NCI-H1436 (cell line): ENCODE results near the gene HPDL.

ENCODE experiments used
- DNase-seq: peaks from one replicate; lab custom pipeline; 2025; lab: John Stamatoyannopoulos, UW

HPDL gene

DNA sequence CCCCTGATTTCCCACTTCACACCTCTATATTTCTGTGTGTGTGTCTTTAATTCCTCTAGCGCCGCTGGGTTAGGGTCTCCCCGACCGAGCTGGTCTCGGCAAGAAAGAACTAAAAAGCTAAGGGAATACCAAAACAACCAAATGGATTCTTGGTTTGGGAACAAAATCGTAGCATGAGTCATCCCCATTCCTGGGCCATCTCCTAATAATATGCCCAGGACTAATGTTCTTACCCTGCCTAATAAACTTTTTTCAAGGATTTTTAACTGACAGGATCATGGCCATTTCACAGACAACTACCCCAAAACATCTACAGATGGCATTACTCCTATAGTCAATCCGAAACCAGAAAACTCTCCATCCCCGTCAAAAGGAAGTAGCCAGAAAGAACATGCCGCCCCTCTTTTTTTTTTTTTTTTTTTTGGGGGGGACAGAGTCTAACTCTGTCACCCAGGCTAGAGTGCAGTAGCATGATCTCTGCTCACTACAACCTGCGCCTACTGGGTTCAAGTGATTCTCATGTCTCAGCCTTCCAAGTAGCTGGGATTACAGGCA is 4.1 kb upstream of the HPDL start:
- no peak for DNase-seq

- DNase-seq, result no peak
Measured at GRCh38 chr1:45325851-45326506, 716 bp upstream of the HPDL start.

DNA sequence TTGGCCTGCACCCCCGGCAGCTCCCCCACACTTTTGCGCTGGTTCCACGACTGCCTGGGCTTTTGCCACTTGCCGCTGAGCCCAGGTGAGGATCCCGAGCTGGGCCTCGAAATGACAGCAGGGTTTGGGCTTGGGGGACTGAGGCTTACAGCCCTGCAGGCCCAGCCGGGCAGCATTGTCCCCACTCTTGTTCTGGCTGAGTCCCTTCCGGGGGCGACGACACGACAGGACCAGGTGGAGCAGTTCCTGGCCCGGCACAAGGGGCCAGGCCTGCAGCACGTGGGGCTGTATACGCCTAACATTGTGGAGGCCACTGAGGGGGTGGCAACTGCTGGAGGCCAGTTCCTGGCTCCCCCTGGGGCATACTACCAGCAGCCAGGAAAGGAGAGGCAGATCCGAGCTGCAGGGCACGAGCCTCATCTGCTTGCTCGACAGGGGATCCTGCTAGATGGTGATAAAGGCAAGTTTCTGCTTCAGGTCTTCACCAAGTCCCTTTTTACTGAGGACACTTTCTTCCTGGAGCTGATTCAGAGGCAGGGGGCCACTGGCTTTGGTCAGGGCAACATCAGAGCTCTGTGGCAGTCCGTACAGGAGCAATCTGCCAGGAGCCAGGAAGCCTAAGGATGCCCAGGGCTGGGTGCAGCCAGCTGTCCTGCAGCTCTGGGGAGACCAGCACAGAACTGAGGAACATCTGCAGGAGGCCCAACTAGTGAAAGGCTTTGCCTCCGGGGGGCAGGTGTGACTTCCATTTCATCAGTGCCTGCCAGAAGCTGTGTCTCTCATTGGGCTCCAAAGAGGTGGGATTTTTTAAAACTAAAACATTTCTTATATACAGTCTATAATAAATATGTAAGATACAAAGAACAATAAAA is 1.2 kb downstream of the HPDL start:
- no peak for DNase-seq

DNA sequence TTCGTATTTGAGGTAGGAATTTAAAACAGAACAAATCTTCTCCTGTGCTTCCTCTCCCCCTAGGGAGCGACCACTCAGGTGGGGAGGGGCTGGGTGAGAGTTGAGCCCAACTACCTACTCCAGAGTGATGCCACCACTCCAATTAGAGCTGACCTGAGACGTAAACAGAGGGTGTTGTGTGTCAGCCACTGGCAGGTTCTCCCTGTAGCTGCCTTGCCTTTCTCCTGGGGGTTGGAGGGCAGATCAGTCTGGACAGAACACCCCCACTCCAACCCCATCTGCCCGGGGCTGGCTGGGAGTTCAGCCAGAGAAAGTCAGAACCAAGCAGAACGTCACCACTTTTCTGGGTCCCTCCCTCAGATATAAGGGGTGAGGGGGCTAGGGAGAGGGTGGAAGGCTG is 2.0 kb downstream of the HPDL start:
- no peak for DNase-seq

- DNase-seq, result no peak
Measured at GRCh38 chr1:45329445-45329844, 2.8 kb downstream of the HPDL start.

GRCh38 chr1:45331436-45332345 is 5.0 kb downstream of the HPDL start:
- DNase-seq, result no peak

GRCh38 chr1:45332346-45332720 is 5.6 kb downstream of the HPDL start:
- no peak for DNase-seq

GRCh38 chr1:45334308-45335245 is 7.9 kb downstream of the HPDL start:
- no peak for DNase-seq

DNA sequence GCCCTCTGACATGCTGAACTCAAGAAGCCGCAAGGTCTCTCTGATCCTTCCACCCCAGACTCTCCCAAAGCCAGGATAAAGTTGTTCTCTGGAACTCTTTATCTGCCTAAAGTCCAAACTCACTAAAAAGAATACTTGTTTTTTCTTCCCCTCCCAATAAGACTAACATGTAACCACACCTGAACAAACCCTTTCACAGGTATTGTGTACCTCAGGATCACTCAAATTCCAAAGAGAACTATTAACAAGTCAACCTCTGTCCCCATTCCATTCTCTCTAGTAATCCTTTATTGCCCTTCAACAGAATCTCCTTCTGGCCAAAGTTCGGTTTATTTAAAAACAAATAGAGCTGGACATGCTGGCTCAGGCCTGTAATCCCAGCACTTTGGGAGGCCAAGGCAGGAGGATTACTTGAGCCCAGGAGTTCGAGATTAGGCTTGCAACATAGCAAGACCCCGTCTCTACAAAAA is 9.2 kb downstream of the HPDL start:
- DNase-seq, result no peak

GRCh38 chr1:45337630-45338325 is 11.1 kb downstream of the HPDL start:
- DNase-seq, result no peak

DNA sequence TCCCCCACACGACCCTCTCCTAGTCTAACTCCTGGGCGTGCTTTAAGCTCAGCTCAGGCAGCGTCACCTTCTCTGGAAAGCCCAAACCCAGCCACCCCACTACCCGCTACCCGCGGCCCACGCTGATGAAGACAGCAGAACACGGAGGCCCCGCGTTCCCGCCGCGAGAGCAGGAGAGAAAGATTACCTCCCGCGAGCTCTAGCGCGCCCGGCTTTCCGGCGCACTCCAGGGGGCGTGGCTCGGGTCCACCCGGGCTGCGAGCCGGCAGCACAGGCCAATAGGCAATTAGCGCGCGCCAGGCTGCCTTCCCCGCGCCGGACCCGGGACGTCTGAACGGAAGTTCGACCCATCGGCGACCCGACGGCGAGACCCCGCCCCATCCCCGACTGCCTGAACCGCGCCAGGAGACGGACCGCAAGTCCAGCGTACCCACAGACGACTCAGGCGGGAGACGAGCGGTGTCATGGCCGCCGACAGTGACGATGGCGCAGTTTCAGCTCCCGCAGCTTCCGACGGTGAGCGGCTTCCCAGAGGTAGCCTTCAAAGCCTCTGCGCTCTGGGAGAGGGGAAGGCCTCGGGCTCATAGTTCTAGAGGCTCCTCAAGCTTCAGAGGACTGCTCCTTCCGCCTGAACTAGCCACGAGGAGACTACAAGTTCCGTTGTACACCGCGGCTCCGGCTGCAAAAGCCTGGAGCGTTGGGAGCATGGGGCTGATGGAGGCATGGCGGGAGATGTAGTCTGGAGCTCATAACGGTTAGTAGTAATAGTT is 13.3 kb downstream of the HPDL start, which contains the start of the genes MUTYH and TOE1:
TSS of gene MUTYH (minus strand) at position 652 of the 770 bp plus-strand sequence. CDS start 5,935 bp downstream, outside the sequence.
TSS of gene TOE1 (plus strand) at position 382 of the 770 bp plus-strand sequence. CDS start at position 465, 83 bp downstream.
- DNase-seq, result peak; percentile 90

DNA sequence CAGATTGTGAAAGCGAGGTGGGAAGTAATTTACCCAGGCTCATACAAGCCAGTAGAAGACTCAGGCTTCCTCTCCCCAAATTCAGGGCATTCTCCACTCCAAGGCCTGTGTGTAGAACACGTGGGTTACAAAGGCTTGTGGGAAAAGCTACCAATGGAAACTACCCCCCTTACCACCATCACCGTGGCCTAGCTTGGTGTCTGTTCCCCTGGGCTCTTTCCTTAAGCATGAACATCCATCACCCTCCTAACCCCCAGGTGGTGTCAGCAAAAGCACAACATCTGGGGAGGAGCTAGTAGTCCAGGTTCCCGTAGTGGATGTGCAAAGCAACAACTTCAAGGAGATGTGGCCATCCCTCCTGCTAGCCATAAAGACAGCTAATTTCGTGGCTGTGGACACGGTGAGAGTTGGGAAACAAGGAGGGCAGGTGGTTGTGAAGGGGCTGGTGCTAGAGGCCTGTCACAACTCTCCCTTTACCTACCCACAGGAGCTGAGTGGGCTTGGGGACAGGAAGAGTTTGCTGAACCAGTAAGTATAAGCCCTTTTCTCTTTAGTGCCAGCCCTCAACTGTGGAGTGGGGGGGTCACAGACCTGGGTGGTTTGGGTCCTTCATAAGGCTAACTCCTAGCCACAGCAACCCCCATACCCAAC is 14.2 kb downstream of the HPDL start:
- no peak for DNase-seq

DNA sequence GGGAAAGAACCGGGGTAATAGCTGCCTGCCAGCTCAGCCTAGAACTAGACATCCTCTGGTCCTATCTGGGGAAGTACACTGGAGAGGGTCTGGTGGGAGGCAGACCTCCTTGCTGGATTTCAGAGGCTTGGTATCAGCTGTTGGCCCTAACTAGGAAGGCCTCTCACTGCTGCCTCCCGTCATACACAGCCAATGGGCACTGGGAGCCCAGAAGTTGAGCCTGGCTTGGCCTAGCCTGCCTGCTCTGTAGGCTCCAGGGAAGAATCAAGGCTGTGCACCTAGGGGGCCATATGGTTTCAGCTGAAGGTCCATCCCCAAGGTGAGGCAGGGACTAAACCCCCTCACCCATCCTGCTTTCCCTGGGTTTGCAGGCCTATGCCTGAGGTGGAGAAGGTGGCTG is 17.8 kb downstream of the HPDL start:
- DNase-seq, result no peak

DNA sequence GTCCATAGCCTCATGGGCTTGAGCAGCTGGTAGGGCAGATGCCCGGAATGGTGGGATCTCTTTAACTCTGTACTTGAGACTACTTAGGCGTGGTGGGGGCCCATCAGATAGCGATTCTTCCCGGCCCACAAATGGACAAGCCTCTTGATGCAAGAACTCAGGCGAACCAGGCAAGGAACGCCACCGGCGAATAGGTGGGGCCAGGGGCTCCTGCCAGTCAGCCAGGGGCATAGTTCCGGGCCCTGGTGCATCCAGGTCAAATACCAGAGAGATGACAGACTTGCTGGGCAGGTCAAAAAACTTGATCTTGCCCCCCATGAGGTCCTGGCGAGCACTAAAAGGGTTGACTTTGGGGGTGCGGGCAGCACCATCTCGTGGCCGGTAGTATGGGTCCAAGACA is 18.3 kb downstream of the HPDL start:
- no peak for DNase-seq

- DNase-seq, result no peak
Measured at GRCh38 chr1:45346473-45346872, 19.8 kb downstream of the HPDL start.

DNA sequence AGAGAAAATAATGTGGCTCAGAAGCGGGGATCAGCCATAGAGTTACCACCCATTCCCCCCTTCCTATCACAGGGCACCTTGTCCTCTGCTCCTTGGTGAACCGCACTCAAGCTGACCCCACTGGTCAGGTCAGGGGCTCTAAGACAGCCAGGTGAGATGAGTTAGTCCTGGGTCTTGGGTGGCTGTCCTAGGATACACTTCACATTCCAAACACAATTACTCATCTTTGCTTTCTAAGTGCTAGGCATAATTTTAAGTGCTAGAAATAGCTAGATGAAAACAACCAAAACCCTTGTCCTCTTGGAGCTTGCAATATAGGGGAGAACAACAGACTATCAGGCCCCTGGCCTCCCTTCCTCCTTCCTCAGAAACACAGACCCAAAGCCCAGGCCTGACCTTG is 21.3 kb downstream of the HPDL start:
- DNase-seq, result no peak

DNA sequence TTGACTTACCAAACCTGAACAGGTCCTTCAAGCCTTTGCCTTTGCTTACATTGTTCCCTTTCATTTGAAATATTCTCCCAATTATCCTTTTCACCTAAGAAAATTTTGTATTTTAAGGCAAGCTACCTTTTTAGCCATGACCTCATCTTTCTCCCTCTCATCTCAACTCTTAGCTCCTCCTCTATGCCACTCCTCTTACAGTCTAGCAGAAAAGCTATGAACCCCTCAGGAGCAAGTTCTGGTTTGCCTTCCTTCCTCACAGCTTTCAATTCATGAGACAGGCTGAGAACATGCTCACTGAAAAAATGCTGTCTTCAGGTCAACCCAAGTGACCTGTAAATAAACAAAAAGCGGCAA is 21.9 kb downstream of the HPDL start:
- no peak for DNase-seq

DNA sequence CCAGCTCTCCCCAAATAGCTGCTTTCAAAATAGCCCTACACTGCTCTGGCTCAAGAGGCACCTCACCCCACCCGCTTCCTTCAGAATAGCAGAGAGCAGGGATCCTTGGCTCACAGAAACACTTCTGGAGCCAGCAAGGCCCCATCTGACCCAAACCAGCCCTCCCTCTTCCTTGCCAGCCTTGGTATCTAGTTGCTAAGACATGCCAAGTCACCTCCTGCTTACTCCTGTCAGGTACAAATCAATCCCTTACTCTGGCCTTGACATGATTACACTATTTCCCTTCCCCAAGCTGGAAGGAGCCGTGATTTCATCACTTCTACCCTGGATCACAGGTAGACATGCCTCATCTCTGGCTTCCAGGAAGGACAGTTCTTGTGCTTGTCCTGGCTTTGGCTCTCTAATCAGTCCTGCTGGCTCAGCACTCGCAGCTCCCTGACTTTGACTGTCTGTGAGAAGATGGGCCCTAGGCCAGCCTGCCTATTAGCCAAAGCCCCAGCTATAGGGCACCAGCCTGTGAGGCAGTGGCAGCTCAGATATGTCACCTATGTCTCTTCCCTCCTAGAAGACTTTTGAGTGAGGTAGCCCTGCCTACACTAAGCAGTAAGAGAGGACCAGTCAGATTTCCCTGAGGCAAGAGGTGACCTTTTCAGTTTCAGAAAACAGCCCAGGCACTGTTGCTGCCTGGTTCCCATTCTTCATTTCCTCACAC is 22.4 kb downstream of the HPDL start:
- DNase-seq, result no peak
